ENCODE measurements around the gene RIBC1. TPM values are rescaled to one million over a fixed set of nuclear protein-coding genes. Genes with fewer than 3 reads are reported as not detected.

The RIBC1 gene
- total RNA-seq, 2 donors from 2014 or later = 2.3 to 3.0 TPM

DNA sequence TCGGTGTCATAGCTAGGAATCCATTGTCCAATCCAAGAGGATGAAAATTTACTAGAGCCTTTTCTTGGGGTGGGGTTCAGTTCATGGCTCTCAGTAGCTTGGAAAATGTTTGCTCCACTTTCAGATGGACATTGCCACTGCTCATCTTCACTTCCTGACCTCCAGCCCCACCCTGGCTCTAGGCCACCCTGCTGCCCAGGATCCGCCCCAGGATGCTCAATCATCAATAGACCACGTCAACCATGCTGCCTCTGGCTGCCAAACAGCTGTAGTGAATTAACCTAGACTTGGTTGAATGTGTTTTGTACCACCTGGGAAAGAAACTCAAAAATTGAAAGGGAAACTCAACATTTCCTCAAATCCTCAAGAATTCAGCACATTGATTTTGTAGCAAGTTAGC lies 48.7 kb downstream of the RIBC1 start:
- Histone ChIP-seq H3K27me3 (ENCODE audit: control insufficient read depth, insufficient read depth, low read length, poor library complexity, severe bottlenecking) (no peaks in the 10 kb centered on the region), H3K9me3 (ENCODE audit: control insufficient read depth, low read length) (no peaks in the 10 kb centered on the region), H3K4me3 (ENCODE audit: low read length) (no peak overlapping the region), H3K27ac (ENCODE audit: low read depth, low read length) (no peak overlapping the region), H3K36me3 (ENCODE audit: control insufficient read depth, insufficient read depth, low read length) (no peaks in the 10 kb centered on the region), H3K9ac (ENCODE audit: extremely low read depth, low read length, poor library complexity, severe bottlenecking) (no peak overlapping the region), H3K4me1 (ENCODE audit: control insufficient read depth, insufficient read depth, low read length) (no peaks in the 10 kb centered on the region)
- WGBS, 2 experiments (ENCODE audit: insufficient coverage in 1 of 2, insufficient read length in 1 of 2) = 100% methylated on average over 1 of the region's 3 CpGs; no CpG with 5 or more reads in 1 of the 2 experiments
- H3K36me3 Mint-ChIP-seq (ENCODE audit: low read depth) = no peaks in the 10 kb centered on the region
- peaks cover 24% of the 10 kb centered on the region for H3K27me3 Mint-ChIP-seq (ENCODE audit: insufficient read depth)
- peaks cover 61% of the 10 kb centered on the region for H3K9me3 Mint-ChIP-seq
- no peaks in the 10 kb centered on the region for H3K4me1 Mint-ChIP-seq
- no peak overlapping the region for H3K27ac Mint-ChIP-seq
- no peak overlapping the region for H3K4me3 Mint-ChIP-seq
- TF ChIP-seq, protein P1, sequence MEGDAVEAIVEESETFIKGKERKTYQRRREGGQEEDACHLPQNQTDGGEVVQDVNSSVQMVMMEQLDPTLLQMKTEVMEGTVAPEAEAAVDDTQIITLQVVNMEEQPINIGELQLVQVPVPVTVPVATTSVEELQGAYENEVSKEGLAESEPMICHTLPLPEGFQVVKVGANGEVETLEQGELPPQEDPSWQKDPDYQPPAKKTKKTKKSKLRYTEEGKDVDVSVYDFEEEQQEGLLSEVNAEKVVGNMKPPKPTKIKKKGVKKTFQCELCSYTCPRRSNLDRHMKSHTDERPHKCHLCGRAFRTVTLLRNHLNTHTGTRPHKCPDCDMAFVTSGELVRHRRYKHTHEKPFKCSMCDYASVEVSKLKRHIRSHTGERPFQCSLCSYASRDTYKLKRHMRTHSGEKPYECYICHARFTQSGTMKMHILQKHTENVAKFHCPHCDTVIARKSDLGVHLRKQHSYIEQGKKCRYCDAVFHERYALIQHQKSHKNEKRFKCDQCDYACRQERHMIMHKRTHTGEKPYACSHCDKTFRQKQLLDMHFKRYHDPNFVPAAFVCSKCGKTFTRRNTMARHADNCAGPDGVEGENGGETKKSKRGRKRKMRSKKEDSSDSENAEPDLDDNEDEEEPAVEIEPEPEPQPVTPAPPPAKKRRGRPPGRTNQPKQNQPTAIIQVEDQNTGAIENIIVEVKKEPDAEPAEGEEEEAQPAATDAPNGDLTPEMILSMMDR (conservative IDR thresholded peaks at IDR 0.05) = no peak
- no peak for DNase-seq

DNA sequence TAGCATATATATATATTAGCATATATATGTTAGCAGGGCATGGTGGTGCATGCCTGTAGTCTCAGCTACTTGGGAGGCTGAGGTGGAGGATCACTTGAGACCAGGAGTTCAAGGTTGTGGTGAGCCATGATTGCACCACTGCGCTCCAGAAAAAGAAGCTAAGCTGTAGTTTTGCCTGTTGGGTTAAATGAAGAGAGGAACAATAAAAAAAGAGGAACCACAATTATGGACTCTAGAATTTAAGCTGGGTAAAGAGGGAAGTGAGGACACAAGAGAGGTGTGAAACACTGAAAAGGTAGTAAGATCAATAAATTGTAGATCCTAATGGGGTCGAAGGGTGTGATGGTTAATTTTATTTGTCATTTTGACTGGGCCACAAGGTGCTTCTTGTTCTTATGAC lies 52.0 kb downstream of the RIBC1 start:
- peaks cover 26% of the 10 kb centered on the region for H3K27me3 Mint-ChIP-seq (ENCODE audit: insufficient read depth)
- H3K4me1 Mint-ChIP-seq = no peaks in the 10 kb centered on the region
- H3K36me3 ChIP-seq (ENCODE audit: control insufficient read depth, insufficient read depth, low read length) = no peaks in the 10 kb centered on the region
- no peaks in the 10 kb centered on the region for H3K4me1 ChIP-seq (ENCODE audit: control insufficient read depth, insufficient read depth, low read length)
- no peak overlapping the region for H3K27ac Mint-ChIP-seq
- TF ChIP-seq, protein P1 (conservative IDR thresholded peaks at IDR 0.05) = no peak
- H3K27me3 ChIP-seq (ENCODE audit: control insufficient read depth, insufficient read depth, low read length, poor library complexity, severe bottlenecking) = no peaks in the 10 kb centered on the region
- H3K4me3 ChIP-seq (ENCODE audit: low read length) = no peak overlapping the region
- no peak overlapping the region for H3K27ac ChIP-seq (ENCODE audit: low read depth, low read length)
- 83% methylated on average over 2 of the region's 2 CpGs; no CpG with 5 or more reads in 1 of the 2 experiments for WGBS, 2 experiments (ENCODE audit: insufficient coverage in 1 of 2, insufficient read length in 1 of 2)
- no peak for DNase-seq
- H3K9me3 ChIP-seq (ENCODE audit: control insufficient read depth, low read length) = no peaks in the 10 kb centered on the region
- H3K9ac ChIP-seq (ENCODE audit: extremely low read depth, low read length, poor library complexity, severe bottlenecking) = no peak overlapping the region
- H3K4me3 Mint-ChIP-seq = no peak overlapping the region
- H3K36me3 Mint-ChIP-seq (ENCODE audit: low read depth) = no peaks in the 10 kb centered on the region
- H3K9me3 Mint-ChIP-seq = peaks cover 70% of the 10 kb centered on the region

DNA sequence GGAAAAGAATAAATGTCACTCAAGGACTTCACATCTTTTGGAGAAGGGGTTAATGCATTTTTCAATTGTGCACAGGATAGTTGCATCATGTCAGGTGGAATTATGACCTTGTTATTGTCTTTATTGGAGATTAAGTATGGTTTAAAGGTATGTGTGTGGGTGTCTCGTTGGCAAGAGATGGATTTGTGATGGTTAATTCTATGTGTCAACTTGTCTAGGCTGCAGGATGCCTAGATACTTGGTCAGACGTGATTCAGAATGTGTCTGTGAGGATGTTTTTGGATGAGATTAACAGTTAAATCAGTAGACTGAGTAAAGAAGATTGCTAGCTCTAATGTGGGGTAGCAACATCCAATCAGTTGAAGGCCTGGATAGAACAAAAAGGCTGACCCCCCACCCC lies 53.7 kb downstream of the RIBC1 start:
- no peaks in the 10 kb centered on the region for H3K36me3 ChIP-seq (ENCODE audit: control insufficient read depth, insufficient read depth, low read length)
- no peaks in the 10 kb centered on the region for H3K4me1 Mint-ChIP-seq
- no peak for DNase-seq
- H3K4me3 ChIP-seq (ENCODE audit: low read length) = no peak overlapping the region
- H3K9me3 ChIP-seq (ENCODE audit: control insufficient read depth, low read length) = no peaks in the 10 kb centered on the region
- peaks cover 67% of the 10 kb centered on the region for H3K9me3 Mint-ChIP-seq
- no peaks in the 10 kb centered on the region for H3K4me1 ChIP-seq (ENCODE audit: control insufficient read depth, insufficient read depth, low read length)
- no peak overlapping the region for H3K27ac ChIP-seq (ENCODE audit: low read depth, low read length)
- H3K27ac Mint-ChIP-seq = no peak overlapping the region
- TF ChIP-seq, protein P1 (conservative IDR thresholded peaks at IDR 0.05) = no peak
- H3K36me3 Mint-ChIP-seq (ENCODE audit: low read depth) = no peaks in the 10 kb centered on the region
- 81 to 100% methylated on average over 1 to 2 of the region's 2 CpGs for WGBS, 2 experiments (ENCODE audit: insufficient coverage in 1 of 2, insufficient read length in 1 of 2)
- no peak overlapping the region for H3K9ac ChIP-seq (ENCODE audit: extremely low read depth, low read length, poor library complexity, severe bottlenecking)
- no peak overlapping the region for H3K4me3 Mint-ChIP-seq
- no peaks in the 10 kb centered on the region for H3K27me3 ChIP-seq (ENCODE audit: control insufficient read depth, insufficient read depth, low read length, poor library complexity, severe bottlenecking)
- peaks cover 24% of the 10 kb centered on the region for H3K27me3 Mint-ChIP-seq (ENCODE audit: insufficient read depth)
